HG03432 (cell line): Measurements from ENCODE around the gene ACADVL.

Experiments used
- ATAC-seq: cut with Tn5 transposase; IDR thresholded peaks from one replicate; pipeline ENCODE4 v1.9.1; 2021; ENCODE audit warnings: mild to moderate bottlenecking, moderate library complexity; ENCODE audit not compliant: unreplicated experiment

The ACADVL gene

GRCh38 chr17:7216242-7217112 lies 3.3 kb upstream of the ACADVL start:
- ATAC-seq: no peak

- ATAC-seq: no peak
These were observed 2.4 kb upstream of the ACADVL start for GRCh38 chr17:7217113-7217987.

GRCh38 chr17:7218166-7218565 lies 1.6 kb upstream of the ACADVL start:
- no peak for ATAC-seq

- no peak for ATAC-seq
These were observed 980 bp upstream of the ACADVL start for GRCh38 chr17:7218758-7219157.

- ATAC-seq: no peak
These were observed 418 bp upstream of the ACADVL start for GRCh38 chr17:7219229-7219811.

GRCh38 chr17:7220593-7221277 lies 997 bp downstream of the ACADVL start:
- ATAC-seq: no peak

- no peak for ATAC-seq
These were observed 1.7 kb downstream of the ACADVL start for GRCh38 chr17:7221278-7222092.

- no peak for ATAC-seq
These were observed 2.6 kb downstream of the ACADVL start for GRCh38 chr17:7222093-7222971.

GRCh38 chr17:7222972-7223292 lies 3.2 kb downstream of the ACADVL start:
- ATAC-seq: no peak

GRCh38 chr17:7223375-7223774 lies 3.6 kb downstream of the ACADVL start:
- no peak for ATAC-seq

- ATAC-seq: no peak
These were observed 4.4 kb downstream of the ACADVL start for GRCh38 chr17:7224110-7224509.

GRCh38 chr17:7224661-7225111 lies 4.9 kb downstream of the ACADVL start:
- ATAC-seq: no peak

- ATAC-seq: no peak
These were observed 6.1 kb downstream of the ACADVL start for GRCh38 chr17:7225711-7226331.

- ATAC-seq: no peak
These were observed 7.3 kb downstream of the ACADVL start for GRCh38 chr17:7226721-7227710.

GRCh38 chr17:7228920-7229319 lies 9.2 kb downstream of the ACADVL start:
- ATAC-seq: no peak

- ATAC-seq: no peak
These were observed 9.8 kb downstream of the ACADVL start for GRCh38 chr17:7229504-7229903.

GRCh38 chr17:7232114-7232513 lies 12.4 kb downstream of the ACADVL start:
- ATAC-seq: no peak

- no peak for ATAC-seq
These were observed 14.0 kb downstream of the ACADVL start for GRCh38 chr17:7233701-7234082.
